ENCODE measurements around the gene PPOX. TPM values are rescaled to one million over a fixed set of nuclear protein-coding genes. Genes with fewer than 3 reads are reported as not detected.
A peak's percentile ranks its signal among the peaks of the same experiment; 100 is the strongest.

The PPOX gene
- total and polyA plus RNA-seq, 9 donors = 20.1 to 37.9 (median 24.2) TPM

GRCh38 chr1:161163793-161164192, 2.4 kb upstream of the PPOX start:
- H3K36me3 ChIP-seq = no peaks in the 10 kb centered on the region
- no peak overlapping the region for H3K27ac ChIP-seq
- no peak overlapping the region for H3K4me3 ChIP-seq
- no peaks in the 10 kb centered on the region for H3K9me3 ChIP-seq
- WGBS, 3 donors = 82 to 83% (median 82%) methylated on average over 5 of the region's 5 CpGs
- TF ChIP-seq CTCF (IDR thresholded peaks at IDR 0.05) (no peak), POLR2A (IDR thresholded peaks at IDR 0.05) (no peak), EP300 (IDR thresholded peaks at IDR 0.05) (no peak)
- intact Hi-C loops (cut with DNase I) = no loop called here
- H3K27me3 ChIP-seq = no peaks in the 10 kb centered on the region
- peaks cover 14% of the 10 kb centered on the region for H3K4me1 ChIP-seq (ENCODE audit: insufficient read depth)
- DNase-seq = no peak

DNA sequence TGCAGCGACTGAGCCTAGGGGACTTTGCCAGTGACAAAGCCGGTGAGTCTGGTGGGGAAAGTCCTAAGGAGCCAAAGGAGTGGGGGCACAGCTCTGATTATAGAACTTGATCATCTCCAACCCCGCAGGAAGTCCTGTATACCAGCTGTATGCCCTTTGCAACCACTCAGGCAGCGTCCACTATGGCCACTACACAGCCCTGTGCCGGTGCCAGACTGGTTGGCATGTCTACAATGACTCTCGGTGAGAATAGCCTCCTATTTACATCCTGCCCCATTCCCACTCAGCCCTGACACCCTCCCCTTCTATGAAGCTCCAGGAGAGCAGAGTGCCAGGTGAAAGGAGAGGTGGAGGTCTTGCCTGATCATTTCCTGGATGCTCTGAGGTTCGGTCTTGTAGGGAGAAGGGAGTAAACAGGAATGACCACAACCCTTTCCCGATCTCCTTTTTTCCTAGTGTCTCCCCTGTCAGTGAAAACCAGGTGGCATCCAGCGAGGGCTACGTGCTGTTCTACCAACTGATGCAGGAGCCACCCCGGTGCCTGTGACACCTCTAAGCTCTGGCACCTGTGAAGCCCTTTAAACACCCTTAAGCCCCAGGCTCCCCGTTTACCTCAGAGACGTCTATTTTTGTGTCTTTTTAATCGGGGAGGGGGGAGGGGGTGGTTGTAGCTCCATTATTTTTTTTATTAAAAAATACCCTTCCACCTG, 1.2 kb upstream of the PPOX start:
- DNase-seq = no peak
- H3K27ac ChIP-seq = peak overlapping the region in 1 of 2 donors; percentile 73
- peaks cover 10% of the 10 kb centered on the region for H3K4me1 ChIP-seq (ENCODE audit: insufficient read depth)
- TF ChIP-seq POLR2A (IDR thresholded peaks at IDR 0.05) (no peak), EP300 (IDR thresholded peaks at IDR 0.05) (no peak), CTCF (IDR thresholded peaks at IDR 0.05) (no peak)
- intact Hi-C loops (cut with DNase I) = no loop called here
- no peaks in the 10 kb centered on the region for H3K27me3 ChIP-seq
- H3K36me3 ChIP-seq = no peaks in the 10 kb centered on the region
- no peaks in the 10 kb centered on the region for H3K9me3 ChIP-seq
- peak overlapping the region; percentile 93 for H3K4me3 ChIP-seq
- 51 to 59% (median 58%) methylated on average over 14 of the region's 14 CpGs for WGBS, 3 donors

DNA sequence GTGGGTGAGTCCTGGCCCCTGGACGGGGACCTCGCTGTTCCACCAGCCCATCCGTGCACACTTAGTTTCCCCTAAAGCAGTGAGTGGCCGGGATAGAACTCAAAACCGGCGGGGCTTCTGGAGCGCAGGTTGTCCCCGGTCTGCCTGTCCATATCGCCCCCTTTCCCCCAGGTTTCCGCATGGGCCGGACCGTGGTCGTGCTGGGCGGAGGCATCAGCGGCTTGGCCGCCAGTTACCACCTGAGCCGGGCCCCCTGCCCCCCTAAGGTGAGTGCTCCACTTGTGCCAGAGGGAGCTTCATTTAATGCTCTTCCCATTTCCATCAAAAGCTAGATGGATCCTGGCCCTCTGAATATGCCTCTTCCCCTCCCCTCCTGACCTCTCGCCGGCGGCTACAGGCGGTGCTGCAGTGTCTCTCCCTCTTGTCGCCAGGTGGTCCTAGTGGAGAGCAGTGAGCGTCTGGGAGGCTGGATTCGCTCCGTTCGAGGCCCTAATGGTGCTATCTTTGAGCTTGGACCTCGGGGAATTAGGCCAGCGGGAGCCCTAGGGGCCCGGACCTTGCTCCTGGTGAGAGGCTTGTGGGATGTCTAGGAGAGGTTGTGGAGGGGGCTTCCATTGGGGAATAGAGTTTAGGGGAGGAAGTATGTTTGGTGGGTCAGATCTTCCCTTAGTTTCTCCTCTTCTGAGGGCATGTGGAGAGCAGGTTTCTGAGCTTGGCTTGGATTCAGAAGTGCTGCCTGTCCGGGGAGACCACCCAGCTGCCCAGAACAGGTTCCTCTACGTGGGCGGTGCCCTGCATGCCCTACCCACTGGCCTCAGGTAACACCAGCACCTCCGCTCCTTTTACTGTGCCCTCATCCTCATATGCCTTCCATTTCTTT, 683 bp downstream of the PPOX start:
- Histone ChIP-seq H3K27ac (peak overlapping the region; percentile 73 to 79), H3K36me3 (no peaks in the 10 kb centered on the region), H3K27me3 (no peaks in the 10 kb centered on the region), H3K4me3 (peak overlapping the region; percentile 93), H3K9me3 (no peaks in the 10 kb centered on the region), H3K4me1 (ENCODE audit: insufficient read depth) (peaks cover 4% of the 10 kb centered on the region)
- 5 to 7% (median 5%) methylated on average over 33 of the region's 33 CpGs for WGBS, 3 donors
- DNase-seq = peak in 1 of 5 donors; percentile 55
- TF ChIP-seq EP300 (IDR thresholded peaks at IDR 0.05) (no peak), POLR2A (IDR thresholded peaks at IDR 0.05) (no peak), CTCF (IDR thresholded peaks at IDR 0.05) (no peak)
- intact Hi-C loops (cut with DNase I) = no loop called here

GRCh38 chr1:161168906-161169305, 2.7 kb downstream of the PPOX start:
- H3K4me3 ChIP-seq = no peak overlapping the region
- H3K27ac ChIP-seq = no peak overlapping the region
- no peak for DNase-seq
- intact Hi-C loops (cut with DNase I) = no loop called here
- peaks cover 4% of the 10 kb centered on the region for H3K4me1 ChIP-seq (ENCODE audit: insufficient read depth)
- H3K9me3 ChIP-seq = no peaks in the 10 kb centered on the region
- TF ChIP-seq POLR2A (IDR thresholded peaks at IDR 0.05) = no peak
- no peak for TF ChIP-seq CTCF (IDR thresholded peaks at IDR 0.05)
- no peak for TF ChIP-seq EP300 (IDR thresholded peaks at IDR 0.05)
- no peaks in the 10 kb centered on the region for H3K36me3 ChIP-seq
- no peaks in the 10 kb centered on the region for H3K27me3 ChIP-seq
- 89 to 91% (median 90%) methylated on average over 9 of the region's 9 CpGs for WGBS, 3 donors

Data from ovary (tissue), 9 donors.